ENCODE measurements around the gene PZP. TPM values are rescaled to one million over a fixed set of nuclear protein-coding genes. Genes with fewer than 3 reads are reported as not detected.

Gene PZP
- total and polyA plus RNA-seq, 2 experiments from 2014 or later: 0.92 TPM; not detected in 1

DNA sequence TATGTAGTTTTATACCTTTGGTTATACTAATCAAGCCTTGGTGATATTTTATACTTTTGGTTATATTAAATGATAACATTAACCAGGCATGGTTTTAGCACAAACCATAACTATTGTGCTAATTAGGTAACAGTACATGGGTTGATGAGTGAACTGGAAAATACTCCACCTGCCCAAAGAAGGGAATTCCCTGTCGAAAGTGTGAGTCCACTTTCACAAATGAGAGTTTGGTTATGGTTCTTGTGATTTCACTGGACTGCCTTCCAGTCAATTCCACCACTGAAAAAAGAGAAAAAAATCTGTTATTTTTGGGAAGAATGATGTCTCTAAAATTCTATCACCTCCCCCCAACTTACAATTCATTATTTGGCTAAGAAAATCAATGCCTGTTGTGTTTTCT lies 102.1 kb downstream of the PZP start:
- Mint-ChIP-seq H3K4me1 (no peaks in the 10 kb centered on the region), H3K4me3 (no peak overlapping the region), H3K9me3 (no peaks in the 10 kb centered on the region), H3K27me3 (ENCODE audit: insufficient read depth, low read depth, poor library complexity) (no peaks in the 10 kb centered on the region), H3K27ac (no peak overlapping the region), H3K36me3 (ENCODE audit: low read depth) (no peaks in the 10 kb centered on the region)
- H3K27me3 ChIP-seq (ENCODE audit: insufficient read depth): no peaks in the 10 kb centered on the region
- peaks cover 2% of the 10 kb centered on the region; the same call in 1 of the 2 replicates for H3K9me2 ChIP-seq (ENCODE audit: insufficient read depth)
- DNase-seq (ENCODE audit: low spot score): no peak
- H3K79me2 ChIP-seq (replicated peaks; ENCODE audit: insufficient read depth): no peaks in the 10 kb centered on the region
- H3K4me1 ChIP-seq (ENCODE audit: insufficient read depth): no peaks in the 10 kb centered on the region
- H3F3A ChIP-seq (replicated peaks; ENCODE audit: low read depth): no peaks in the 10 kb centered on the region
- TF ChIP-seq EZH2phosphoT487 (IDR thresholded peaks at IDR 0.05; ENCODE audit: unreplicated experiment) (no peak), ZNF114 (CRISPR knock-in tag; IDR thresholded peaks at IDR 0.05) (no peak), NANOG (IDR thresholded peaks at IDR 0.05; ENCODE audit: borderline replicate concordance) (no peak), STAT1 (IDR thresholded peaks at IDR 0.05; ENCODE audit: unreplicated experiment) (no peak), ZNF331 (CRISPR knock-in tag; IDR thresholded peaks at IDR 0.05; ENCODE audit: low read depth) (no peak)
- TF ChIP-seq, protein P1, sequence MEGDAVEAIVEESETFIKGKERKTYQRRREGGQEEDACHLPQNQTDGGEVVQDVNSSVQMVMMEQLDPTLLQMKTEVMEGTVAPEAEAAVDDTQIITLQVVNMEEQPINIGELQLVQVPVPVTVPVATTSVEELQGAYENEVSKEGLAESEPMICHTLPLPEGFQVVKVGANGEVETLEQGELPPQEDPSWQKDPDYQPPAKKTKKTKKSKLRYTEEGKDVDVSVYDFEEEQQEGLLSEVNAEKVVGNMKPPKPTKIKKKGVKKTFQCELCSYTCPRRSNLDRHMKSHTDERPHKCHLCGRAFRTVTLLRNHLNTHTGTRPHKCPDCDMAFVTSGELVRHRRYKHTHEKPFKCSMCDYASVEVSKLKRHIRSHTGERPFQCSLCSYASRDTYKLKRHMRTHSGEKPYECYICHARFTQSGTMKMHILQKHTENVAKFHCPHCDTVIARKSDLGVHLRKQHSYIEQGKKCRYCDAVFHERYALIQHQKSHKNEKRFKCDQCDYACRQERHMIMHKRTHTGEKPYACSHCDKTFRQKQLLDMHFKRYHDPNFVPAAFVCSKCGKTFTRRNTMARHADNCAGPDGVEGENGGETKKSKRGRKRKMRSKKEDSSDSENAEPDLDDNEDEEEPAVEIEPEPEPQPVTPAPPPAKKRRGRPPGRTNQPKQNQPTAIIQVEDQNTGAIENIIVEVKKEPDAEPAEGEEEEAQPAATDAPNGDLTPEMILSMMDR (conservative IDR thresholded peaks at IDR 0.05; ENCODE audit: low read depth in 2 of 2): no peak
- H2AFZ ChIP-seq: no peak overlapping the region
- no peaks in the 10 kb centered on the region for H3K36me3 ChIP-seq (ENCODE audit: insufficient read depth)
- H3K4me3 ChIP-seq: no peak overlapping the region
- H3K27ac ChIP-seq (ENCODE audit: low read depth): no peak overlapping the region
- no peak for ATAC-seq
- H3K4me2 ChIP-seq: no peak overlapping the region
- H4K20me1 ChIP-seq (replicated peaks; ENCODE audit: insufficient read depth): no peaks in the 10 kb centered on the region

DNA sequence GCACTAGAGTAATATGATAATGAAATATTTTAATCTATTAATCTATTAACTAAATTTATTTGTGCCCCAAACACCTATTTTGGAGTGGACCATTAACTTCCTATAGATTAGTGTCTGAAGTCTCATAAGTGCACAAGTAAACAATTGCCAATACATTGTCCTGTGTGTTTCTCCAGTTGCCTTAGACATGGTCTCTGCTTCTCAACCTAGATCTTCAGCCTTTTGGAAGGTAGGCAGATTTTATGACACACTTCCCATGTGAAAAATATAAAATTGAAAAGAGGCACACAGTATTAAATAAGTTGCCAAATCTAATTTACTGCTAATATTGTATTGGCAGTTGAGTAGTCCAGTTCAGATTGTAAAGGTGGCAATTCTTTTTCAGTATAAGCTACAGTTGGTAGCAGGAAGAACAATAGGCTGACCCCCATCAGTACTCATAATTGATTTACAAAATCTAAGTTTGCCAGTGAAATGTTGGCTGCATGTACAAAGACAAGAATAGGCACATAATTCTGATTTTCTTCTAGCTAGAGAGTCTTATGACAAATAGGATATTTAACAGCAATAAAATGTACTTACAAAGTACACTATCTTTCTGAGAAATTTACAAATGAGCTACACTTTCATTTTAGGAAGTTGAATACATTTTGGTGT lies 103.3 kb downstream of the PZP start:
- H3K27me3 ChIP-seq (ENCODE audit: insufficient read depth): no peaks in the 10 kb centered on the region
- Mint-ChIP-seq H3K4me3 (no peak overlapping the region), H3K27ac (no peak overlapping the region), H3K27me3 (ENCODE audit: insufficient read depth, low read depth, poor library complexity) (no peaks in the 10 kb centered on the region), H3K36me3 (ENCODE audit: low read depth) (no peaks in the 10 kb centered on the region), H3K9me3 (no peaks in the 10 kb centered on the region), H3K4me1 (no peaks in the 10 kb centered on the region)
- no peak for ATAC-seq
- H3K4me2 ChIP-seq: no peak overlapping the region
- H3K27ac ChIP-seq (ENCODE audit: low read depth): no peak overlapping the region
- no peaks in the 10 kb centered on the region for H3K4me1 ChIP-seq (ENCODE audit: insufficient read depth)
- no peaks in the 10 kb centered on the region for H4K20me1 ChIP-seq (replicated peaks; ENCODE audit: insufficient read depth)
- no peak overlapping the region for H3K4me3 ChIP-seq
- H2AFZ ChIP-seq: no peak overlapping the region
- no peak for DNase-seq (ENCODE audit: low spot score)
- H3K9me2 ChIP-seq (ENCODE audit: insufficient read depth): peaks cover 2% of the 10 kb centered on the region; the same call in 1 of the 2 replicates
- H3K79me2 ChIP-seq (replicated peaks; ENCODE audit: insufficient read depth): no peaks in the 10 kb centered on the region
- H3F3A ChIP-seq (replicated peaks; ENCODE audit: low read depth): no peaks in the 10 kb centered on the region
- no peaks in the 10 kb centered on the region for H3K36me3 ChIP-seq (ENCODE audit: insufficient read depth)
- TF ChIP-seq EZH2phosphoT487 (IDR thresholded peaks at IDR 0.05; ENCODE audit: unreplicated experiment) (no peak), ZNF114 (CRISPR knock-in tag; IDR thresholded peaks at IDR 0.05) (no peak), EZH2 (IDR thresholded peaks at IDR 0.05; ENCODE audit: low read depth, unreplicated experiment) (no peak), NANOG (IDR thresholded peaks at IDR 0.05; ENCODE audit: borderline replicate concordance) (no peak), ZNF331 (CRISPR knock-in tag; IDR thresholded peaks at IDR 0.05; ENCODE audit: low read depth) (no peak)
- TF ChIP-seq, protein P2, sequence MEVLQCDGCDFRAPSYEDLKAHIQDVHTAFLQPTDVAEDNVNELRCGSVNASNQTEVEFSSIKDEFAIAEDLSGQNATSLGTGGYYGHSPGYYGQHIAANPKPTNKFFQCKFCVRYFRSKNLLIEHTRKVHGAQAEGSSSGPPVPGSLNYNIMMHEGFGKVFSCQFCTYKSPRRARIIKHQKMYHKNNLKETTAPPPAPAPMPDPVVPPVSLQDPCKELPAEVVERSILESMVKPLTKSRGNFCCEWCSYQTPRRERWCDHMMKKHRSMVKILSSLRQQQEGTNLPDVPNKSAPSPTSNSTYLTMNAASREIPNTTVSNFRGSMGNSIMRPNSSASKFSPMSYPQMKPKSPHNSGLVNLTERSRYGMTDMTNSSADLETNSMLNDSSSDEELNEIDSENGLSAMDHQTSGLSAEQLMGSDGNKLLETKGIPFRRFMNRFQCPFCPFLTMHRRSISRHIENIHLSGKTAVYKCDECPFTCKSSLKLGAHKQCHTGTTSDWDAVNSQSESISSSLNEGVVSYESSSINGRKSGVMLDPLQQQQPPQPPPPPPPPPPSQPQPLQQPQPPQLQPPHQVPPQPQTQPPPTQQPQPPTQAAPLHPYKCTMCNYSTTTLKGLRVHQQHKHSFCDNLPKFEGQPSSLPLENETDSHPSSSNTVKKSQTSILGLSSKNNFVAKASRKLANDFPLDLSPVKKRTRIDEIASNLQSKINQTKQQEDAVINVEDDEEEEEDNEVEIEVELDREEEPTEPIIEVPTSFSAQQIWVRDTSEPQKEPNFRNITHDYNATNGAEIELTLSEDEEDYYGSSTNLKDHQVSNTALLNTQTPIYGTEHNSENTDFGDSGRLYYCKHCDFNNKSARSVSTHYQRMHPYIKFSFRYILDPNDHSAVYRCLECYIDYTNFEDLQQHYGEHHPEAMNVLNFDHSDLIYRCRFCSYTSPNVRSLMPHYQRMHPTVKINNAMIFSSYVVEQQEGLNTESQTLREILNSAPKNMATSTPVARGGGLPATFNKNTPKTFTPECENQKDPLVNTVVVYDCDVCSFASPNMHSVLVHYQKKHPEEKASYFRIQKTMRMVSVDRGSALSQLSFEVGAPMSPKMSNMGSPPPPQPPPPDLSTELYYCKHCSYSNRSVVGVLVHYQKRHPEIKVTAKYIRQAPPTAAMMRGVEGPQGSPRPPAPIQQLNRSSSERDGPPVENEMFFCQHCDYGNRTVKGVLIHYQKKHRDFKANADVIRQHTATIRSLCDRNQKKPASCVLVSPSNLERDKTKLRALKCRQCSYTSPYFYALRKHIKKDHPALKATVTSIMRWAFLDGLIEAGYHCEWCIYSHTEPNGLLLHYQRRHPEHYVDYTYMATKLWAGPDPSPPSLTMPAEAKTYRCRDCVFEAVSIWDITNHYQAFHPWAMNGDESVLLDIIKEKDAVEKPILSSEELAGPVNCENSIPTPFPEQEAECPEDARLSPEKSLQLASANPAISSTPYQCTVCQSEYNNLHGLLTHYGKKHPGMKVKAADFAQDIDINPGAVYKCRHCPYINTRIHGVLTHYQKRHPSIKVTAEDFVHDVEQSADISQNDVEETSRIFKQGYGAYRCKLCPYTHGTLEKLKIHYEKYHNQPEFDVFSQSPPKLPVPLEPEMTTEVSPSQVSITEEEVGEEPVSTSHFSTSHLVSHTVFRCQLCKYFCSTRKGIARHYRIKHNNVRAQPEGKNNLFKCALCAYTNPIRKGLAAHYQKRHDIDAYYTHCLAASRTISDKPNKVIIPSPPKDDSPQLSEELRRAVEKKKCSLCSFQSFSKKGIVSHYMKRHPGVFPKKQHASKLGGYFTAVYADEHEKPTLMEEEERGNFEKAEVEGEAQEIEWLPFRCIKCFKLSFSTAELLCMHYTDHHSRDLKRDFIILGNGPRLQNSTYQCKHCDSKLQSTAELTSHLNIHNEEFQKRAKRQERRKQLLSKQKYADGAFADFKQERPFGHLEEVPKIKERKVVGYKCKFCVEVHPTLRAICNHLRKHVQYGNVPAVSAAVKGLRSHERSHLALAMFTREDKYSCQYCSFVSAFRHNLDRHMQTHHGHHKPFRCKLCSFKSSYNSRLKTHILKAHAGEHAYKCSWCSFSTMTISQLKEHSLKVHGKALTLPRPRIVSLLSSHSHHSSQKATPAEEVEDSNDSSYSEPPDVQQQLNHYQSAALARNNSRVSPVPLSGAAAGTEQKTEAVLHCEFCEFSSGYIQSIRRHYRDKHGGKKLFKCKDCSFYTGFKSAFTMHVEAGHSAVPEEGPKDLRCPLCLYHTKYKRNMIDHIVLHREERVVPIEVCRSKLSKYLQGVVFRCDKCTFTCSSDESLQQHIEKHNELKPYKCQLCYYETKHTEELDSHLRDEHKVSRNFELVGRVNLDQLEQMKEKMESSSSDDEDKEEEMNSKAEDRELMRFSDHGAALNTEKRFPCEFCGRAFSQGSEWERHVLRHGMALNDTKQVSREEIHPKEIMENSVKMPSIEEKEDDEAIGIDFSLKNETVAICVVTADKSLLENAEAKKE (CRISPR knock-in tag; IDR thresholded peaks at IDR 0.05): no peak
- TF ChIP-seq, protein P3, sequence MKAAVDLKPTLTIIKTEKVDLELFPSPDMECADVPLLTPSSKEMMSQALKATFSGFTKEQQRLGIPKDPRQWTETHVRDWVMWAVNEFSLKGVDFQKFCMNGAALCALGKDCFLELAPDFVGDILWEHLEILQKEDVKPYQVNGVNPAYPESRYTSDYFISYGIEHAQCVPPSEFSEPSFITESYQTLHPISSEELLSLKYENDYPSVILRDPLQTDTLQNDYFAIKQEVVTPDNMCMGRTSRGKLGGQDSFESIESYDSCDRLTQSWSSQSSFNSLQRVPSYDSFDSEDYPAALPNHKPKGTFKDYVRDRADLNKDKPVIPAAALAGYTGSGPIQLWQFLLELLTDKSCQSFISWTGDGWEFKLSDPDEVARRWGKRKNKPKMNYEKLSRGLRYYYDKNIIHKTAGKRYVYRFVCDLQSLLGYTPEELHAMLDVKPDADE (IDR thresholded peaks at IDR 0.05): no peak
- TF ChIP-seq, protein P1 (conservative IDR thresholded peaks at IDR 0.05; ENCODE audit: low read depth in 2 of 2): no peak

All from GM23338 (cell line).